SK-N-MC (cell line): ENCODE data around the gene FANCE.

Experiments
- EZH2 ChIP-seq: fragments of 200-600 bp; sonication (generic); IDR thresholded peaks from one replicate; pipeline ENCODE4 v1.6.1; 2017; ENCODE audit warnings: antibody characterized with exemption
- POLR2AphosphoS5 ChIP-seq: IDR thresholded peaks from 2 replicates; pipeline ENCODE4 v1.6.1; 2012; ENCODE audit warnings: mild to moderate bottlenecking, low read depth, low read length, borderline replicate concordance

- TF ChIP-seq POLR2AphosphoS5, result no peak
- no peak for TF ChIP-seq EZH2
These were observed 26.1 kb upstream of the FANCE start for GRCh38 chr6:35426074-35426473.
